Subcutaneous abdominal adipose tissue (tissue), 5 donors: ENCODE results near the gene CPED1.
"Not testable (repeated sequence)": the region's sequence is repeated elsewhere in the genome, so short reads cannot be mapped to it uniquely, and the experiment has no call there.

Source experiments
- H3K27ac ChIP-seq: one replicate; pipeline ENCODE4 v1.7.0; 2013; ENCODE audit warnings: low read depth, mild to moderate bottlenecking, inconsistent platforms, low read length, moderate library complexity
- H3K27me3 ChIP-seq, 5 donors: one replicate each; pipeline ENCODE4 v1.7.0; 2013; ENCODE audit warnings: low read length in 5 of 5, inconsistent platforms in 1 of 5; ENCODE audit not compliant: control insufficient read depth in 5 of 5, insufficient read depth in 4 of 5
- H3K36me3 ChIP-seq, 5 donors: one replicate each; pipeline ENCODE4 v1.7.0; 2013; ENCODE audit warnings: low read length in 5 of 5; ENCODE audit not compliant: control insufficient read depth in 5 of 5, insufficient read depth in 5 of 5
- H3K4me1 ChIP-seq, 5 donors: one replicate each; pipeline ENCODE4 v1.7.0; 2013; ENCODE audit warnings: low read length in 5 of 5, mild to moderate bottlenecking in 3 of 5, moderate library complexity in 1 of 5; ENCODE audit not compliant: control insufficient read depth in 5 of 5, insufficient read depth in 5 of 5
- H3K4me3 ChIP-seq, 5 donors: one replicate each; pipeline ENCODE4 v1.7.0; 2013; ENCODE audit warnings: low read length in 5 of 5, low read depth in 1 of 5
- H3K9ac ChIP-seq, 5 donors: one replicate each; pipeline ENCODE4 v1.7.0; 2013; ENCODE audit warnings: low read length in 5 of 5, mild to moderate bottlenecking in 4 of 5, moderate library complexity in 3 of 5
- H3K9me3 ChIP-seq, 5 donors: one replicate each; pipeline ENCODE4 v1.7.0; 2013; ENCODE audit warnings: low read length in 5 of 5; ENCODE audit not compliant: control insufficient read depth in 5 of 5
- donor health status: healthy.
- donor health status: healthy.
- donor health status: healthy.
- donor health status: healthy.
- donor health status: healthy.

The CPED1 gene

DNA sequence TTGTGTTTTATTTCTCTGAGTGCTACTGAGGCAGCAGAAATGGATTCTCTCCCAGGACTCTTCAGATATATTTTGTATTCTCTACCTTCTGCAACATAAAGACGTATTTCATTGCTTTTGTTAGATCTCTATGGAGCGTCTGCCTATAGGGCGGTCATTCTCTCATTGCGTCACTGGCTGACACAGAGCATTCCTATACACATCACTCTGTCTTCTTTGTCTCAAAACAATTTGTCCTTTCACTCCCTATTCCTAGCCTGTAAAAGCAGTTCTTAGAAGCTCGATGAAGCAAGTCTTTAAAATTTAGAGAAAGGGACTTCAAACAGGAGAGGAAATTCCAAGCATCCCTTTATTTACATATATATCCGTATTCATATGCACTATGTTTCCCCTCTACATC lies 120.6 kb downstream of the CPED1 start:
- no peak overlapping the region for H3K9ac ChIP-seq
- no peak overlapping the region for H3K27ac ChIP-seq
- H3K4me1 ChIP-seq = peaks cover 0 to 17% (median 5%) of the 10 kb centered on the region in 5 donors
- no peaks in the 10 kb centered on the region for H3K9me3 ChIP-seq
- no peaks in the 10 kb centered on the region for H3K27me3 ChIP-seq
- H3K36me3 ChIP-seq = peaks cover 0 to 18% (median 5%) of the 10 kb centered on the region in 5 donors
- no peak overlapping the region for H3K4me3 ChIP-seq

DNA sequence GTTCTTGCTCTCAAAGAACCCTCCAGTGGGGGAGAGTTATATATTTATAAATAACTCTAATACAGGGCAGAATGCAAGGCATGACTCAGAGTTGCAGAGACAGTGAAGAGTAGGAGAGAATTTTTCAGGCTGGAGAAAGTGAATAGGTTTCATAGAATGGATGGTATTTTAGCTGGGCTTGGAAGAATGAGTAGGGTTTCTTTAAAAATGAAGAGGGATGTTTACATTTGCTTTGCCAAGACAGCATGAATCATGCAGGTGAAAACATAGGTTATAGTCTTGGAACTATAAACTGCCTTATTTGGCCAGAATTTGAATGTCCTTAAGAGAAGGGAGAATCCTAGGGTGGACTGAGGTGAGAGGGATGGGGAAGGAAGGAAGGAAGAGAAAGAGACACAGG lies 124.8 kb downstream of the CPED1 start:
- H3K27ac ChIP-seq = no peak overlapping the region
- peaks cover 0 to 21% (median 5%) of the 10 kb centered on the region in 5 donors for H3K36me3 ChIP-seq
- no peak overlapping the region for H3K9ac ChIP-seq
- H3K9me3 ChIP-seq = no peaks in the 10 kb centered on the region
- no peaks in the 10 kb centered on the region for H3K4me1 ChIP-seq
- H3K27me3 ChIP-seq = no peaks in the 10 kb centered on the region
- H3K4me3 ChIP-seq = no peak overlapping the region

DNA sequence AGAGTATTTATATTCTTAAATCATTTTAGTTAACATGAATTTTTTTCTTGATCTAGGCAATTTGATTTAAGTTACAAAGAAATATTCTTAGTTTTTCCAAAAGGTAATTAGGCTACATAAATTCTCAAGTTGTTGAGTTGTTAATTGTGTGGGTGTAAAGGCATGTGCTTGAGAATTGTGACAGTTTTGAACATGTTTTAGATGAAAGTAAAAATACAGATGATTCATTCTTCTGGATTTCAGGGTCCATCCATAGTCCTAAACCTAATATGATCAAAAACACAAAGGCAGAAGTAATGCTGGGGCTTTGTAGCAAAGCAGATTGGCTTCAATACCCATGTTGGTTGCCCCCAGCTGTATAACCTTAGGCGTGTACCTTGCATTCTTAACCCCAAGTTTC lies 127.9 kb downstream of the CPED1 start:
- Histone ChIP-seq H3K9me3 (no peaks in the 10 kb centered on the region), H3K4me3 (no peak overlapping the region)

DNA sequence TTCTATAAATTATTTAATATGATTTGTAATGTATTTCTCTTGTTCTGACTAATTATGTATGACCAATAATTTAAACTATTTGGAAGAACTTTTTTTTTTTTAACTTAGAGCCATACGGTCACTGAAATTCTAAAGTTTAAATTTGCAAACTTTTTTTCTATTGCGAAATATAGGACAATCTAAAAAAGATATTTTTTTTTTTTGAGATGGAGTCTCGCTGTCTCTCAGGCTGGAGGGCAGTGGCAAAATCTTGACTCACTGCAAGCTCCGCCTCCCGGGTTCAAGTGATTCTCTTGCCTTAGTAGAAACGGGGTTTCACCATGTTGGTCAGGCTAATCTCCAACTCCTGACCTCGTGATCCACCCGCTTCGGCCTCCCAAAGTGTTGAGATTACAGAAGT lies 130.5 kb downstream of the CPED1 start:
- no peaks in the 10 kb centered on the region for H3K4me1 ChIP-seq
- no peak overlapping the region for H3K4me3 ChIP-seq
- no peak overlapping the region for H3K27ac ChIP-seq
- peaks cover 0 to 4% (median 0%) of the 10 kb centered on the region in 5 donors for H3K36me3 ChIP-seq
- H3K9me3 ChIP-seq = no peaks in the 10 kb centered on the region
- H3K27me3 ChIP-seq = no peaks in the 10 kb centered on the region
- no peak overlapping the region for H3K9ac ChIP-seq

More for the DNA sequence above, 127.9 kb downstream of the CPED1 start:
- no peak overlapping the region for H3K9ac ChIP-seq
- H3K27ac ChIP-seq = no peak overlapping the region
- H3K4me1 ChIP-seq = no peaks in the 10 kb centered on the region
- no peaks in the 10 kb centered on the region for H3K27me3 ChIP-seq
- H3K36me3 ChIP-seq = peaks cover 0 to 17% (median 5%) of the 10 kb centered on the region in 5 donors

DNA sequence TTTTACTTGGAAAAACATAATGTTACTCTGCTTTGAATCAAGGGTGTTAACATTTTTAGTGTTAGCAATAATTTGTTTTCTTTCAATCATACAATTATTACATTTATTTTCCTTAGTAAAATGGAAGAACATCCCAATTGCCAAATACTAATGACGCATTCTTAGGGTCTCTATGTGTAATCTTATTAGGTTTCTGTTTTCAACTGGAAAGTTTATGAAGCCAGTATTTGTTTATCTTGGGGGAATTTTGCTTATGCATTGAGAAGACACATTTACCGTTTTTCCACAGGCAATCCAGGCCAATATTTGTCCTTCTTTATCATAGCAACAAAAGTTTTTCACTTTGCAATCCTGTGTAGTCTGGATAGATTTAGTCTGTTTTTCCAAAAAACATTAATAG lies 134.5 kb downstream of the CPED1 start:
- Histone ChIP-seq H3K27ac (no peak overlapping the region), H3K9me3 (no peaks in the 10 kb centered on the region), H3K4me1 (no peaks in the 10 kb centered on the region), H3K9ac (no peak overlapping the region), H3K4me3 (no peak overlapping the region), H3K36me3 (peaks cover 3 to 13% (median 7%) of the 10 kb centered on the region in 5 donors), H3K27me3 (no peaks in the 10 kb centered on the region)

DNA sequence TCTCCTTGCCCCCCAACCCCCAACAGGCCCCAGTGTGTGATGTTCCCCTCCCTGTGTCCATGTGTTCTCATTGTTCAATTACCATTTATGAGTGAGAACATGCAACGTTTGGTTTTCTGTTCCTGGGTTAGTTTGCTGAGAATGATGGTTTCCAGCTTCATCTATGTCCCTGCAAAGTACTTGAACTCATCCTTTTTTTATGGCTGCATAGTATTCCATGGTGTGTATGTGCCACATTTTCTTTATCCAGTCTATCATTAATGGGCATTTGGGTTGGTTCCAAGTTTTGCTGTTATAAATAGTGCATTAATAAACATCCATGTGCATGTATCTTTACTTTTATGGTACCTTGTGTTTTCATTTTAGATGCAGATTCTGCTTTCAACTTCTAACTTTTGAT lies 136.9 kb downstream of the CPED1 start:
- not testable (repeated sequence) for H3K9me3 ChIP-seq, H3K4me1 ChIP-seq, H3K9ac ChIP-seq, H3K27me3 ChIP-seq, H3K4me3 ChIP-seq, H3K27ac ChIP-seq
- H3K36me3 ChIP-seq = peaks cover 3 to 23% (median 13%) of the 10 kb centered on the region in 5 donors

DNA sequence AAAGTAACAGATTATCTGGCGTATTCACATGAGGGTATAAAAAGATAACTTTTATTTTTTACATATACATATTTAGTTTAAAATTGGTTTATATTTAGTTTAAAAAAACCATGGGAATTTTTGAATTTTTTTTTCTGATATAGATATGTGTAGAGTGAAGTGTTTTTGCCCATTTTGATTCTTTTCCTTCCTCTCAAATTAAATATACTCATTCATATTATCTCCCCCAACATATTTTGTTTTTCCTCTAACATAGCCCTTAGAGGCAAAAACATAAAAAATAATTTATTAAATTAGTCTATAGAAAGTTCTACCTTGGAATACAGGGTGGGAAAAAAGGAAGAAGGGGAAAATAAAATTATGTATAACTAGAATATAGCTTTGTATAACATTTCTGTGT lies 137.7 kb downstream of the CPED1 start:
- Histone ChIP-seq H3K9me3 (no peaks in the 10 kb centered on the region), H3K27ac (no peak overlapping the region), H3K9ac (no peak overlapping the region), H3K4me1 (no peaks in the 10 kb centered on the region), H3K4me3 (no peak overlapping the region), H3K36me3 (peaks cover 3 to 23% (median 16%) of the 10 kb centered on the region in 5 donors), H3K27me3 (no peaks in the 10 kb centered on the region)

DNA sequence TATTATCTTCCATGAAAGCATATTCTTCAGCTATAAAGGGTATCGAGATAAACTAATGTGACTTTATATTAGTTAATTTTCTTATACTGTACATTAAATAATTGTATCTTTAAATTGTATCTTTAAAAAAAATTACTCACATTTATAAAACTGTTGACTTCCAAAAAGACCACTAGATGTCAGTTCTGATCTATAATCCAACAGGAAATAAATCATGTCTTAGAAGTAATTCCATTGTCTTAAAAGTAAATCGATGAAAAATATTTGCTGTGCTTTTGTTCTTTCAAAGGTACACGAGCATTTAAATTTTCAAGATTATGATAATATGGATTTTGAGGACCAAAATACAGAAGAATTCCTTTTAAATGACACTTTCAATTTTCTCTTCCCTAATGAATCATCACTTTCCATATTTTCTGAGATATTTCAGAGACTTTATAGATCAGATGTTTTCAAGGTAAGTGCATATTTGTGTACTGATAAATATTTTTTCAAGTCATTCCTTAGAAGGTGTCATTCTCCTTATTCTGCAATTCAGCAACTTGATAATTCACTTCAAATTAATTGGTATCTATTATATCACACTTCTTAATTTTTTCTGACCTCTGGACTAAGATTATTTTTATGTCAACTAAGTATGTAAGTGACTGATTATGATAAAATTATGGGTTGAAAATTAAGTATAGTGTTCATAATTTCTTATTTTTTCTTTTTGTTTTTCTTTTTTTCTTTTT lies 138.5 kb downstream of the CPED1 start:
- peaks cover 3 to 23% (median 16%) of the 10 kb centered on the region in 5 donors for H3K36me3 ChIP-seq
- no peaks in the 10 kb centered on the region for H3K9me3 ChIP-seq
- H3K27ac ChIP-seq = no peak overlapping the region
- no peaks in the 10 kb centered on the region for H3K4me1 ChIP-seq
- no peak overlapping the region for H3K4me3 ChIP-seq
- H3K9ac ChIP-seq = no peak overlapping the region
- H3K27me3 ChIP-seq = no peaks in the 10 kb centered on the region

DNA sequence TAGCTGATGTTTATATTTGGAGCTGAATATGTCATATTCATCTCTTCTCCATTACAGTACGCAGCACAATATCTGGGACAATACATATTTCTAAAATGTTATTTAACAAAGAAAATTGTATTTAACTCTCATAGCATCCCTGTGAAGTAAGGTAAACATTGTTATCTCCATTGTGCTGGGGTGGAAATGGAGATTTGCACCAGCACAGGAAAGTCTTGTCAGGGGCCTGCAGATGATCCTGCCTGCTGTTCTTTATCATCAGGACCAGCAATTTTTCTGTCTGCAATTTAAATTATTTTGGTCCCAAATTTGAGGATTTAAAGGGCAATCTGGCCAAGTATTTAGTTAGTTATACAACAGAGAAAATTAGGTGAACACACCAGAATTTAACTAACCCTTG lies 144.4 kb downstream of the CPED1 start:
- Histone ChIP-seq H3K27me3 (no peaks in the 10 kb centered on the region), H3K36me3 (peaks cover 10 to 35% (median 31%) of the 10 kb centered on the region in 5 donors), H3K9ac (no peak overlapping the region), H3K27ac (no peak overlapping the region), H3K9me3 (no peaks in the 10 kb centered on the region), H3K4me1 (no peaks in the 10 kb centered on the region), H3K4me3 (no peak overlapping the region)

DNA sequence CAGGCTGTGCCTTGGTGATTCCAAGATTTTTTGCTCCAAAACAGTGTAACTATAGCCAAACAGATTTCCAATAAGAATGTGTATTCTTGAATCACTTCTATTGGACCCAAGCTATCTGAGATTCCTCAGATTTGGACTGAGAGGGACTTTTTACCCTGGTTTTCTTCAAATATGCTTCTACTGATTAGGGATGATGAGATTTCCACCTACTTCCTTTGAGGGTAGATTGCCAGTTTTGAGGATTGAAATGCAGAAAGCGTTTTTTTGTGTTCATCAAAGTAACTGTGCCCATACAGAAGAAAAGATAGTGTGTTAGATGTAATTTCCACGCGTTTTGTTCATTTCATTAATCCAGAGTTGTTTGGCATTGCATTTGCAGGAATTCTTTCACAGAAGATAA lies 144.9 kb downstream of the CPED1 start:
- Histone ChIP-seq H3K9me3 (no peaks in the 10 kb centered on the region), H3K36me3 (peaks cover 13 to 36% (median 33%) of the 10 kb centered on the region in 5 donors), H3K4me1 (no peaks in the 10 kb centered on the region), H3K27ac (no peak overlapping the region), H3K4me3 (no peak overlapping the region), H3K9ac (no peak overlapping the region), H3K27me3 (no peaks in the 10 kb centered on the region)
